Hepatocyte (in vitro differentiated cells): ENCODE results near the gene OSBPL5.

Experiments used
- EZH2 ChIP-seq: fragments of 200-600 bp; sonication (generic); IDR thresholded peaks from 2 replicates; pipeline ENCODE4 v1.6.1; 2016; ENCODE audit warnings: antibody characterized with exemption, mild to moderate bottlenecking, borderline replicate concordance
- EZH2phosphoT487 ChIP-seq: fragments of 200-600 bp; sonication (generic); IDR thresholded peaks from one replicate; pipeline ENCODE4 v1.6.1; 2018; ENCODE audit warnings: antibody characterized with exemption, mild to moderate bottlenecking, low read depth, moderate library complexity; ENCODE audit not compliant: unreplicated experiment, severe bottlenecking
- TF ChIP-seq, protein P1 (sequence below): fragments of 200-600 bp; sonication (generic); IDR thresholded peaks from 2 replicates; pipeline ENCODE4 v1.5.1; 2016; ENCODE audit warnings: antibody characterized with exemption, mild to moderate bottlenecking; ENCODE audit not compliant: poor library complexity

DNA sequence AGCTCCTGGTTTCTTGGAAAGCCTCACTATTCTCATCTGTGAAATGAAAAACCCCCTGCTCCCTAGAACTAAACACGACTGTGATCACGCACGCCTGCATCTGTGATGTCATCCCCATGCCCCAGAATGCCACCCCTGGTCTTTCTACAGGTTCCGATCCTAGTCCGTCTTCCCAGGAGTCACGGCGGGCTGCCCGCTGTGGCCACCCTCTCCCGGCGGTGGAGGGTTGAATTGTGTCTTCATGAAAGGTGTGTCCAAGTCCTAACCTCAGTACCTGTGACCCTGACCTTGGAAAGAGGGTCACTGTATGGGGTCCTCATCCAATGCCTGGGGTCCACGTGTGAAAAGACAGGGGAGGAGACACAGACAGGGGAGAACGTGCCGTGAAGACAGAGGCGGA lies 14.4 kb downstream of the OSBPL5 start:
- TF ChIP-seq, protein P1, sequence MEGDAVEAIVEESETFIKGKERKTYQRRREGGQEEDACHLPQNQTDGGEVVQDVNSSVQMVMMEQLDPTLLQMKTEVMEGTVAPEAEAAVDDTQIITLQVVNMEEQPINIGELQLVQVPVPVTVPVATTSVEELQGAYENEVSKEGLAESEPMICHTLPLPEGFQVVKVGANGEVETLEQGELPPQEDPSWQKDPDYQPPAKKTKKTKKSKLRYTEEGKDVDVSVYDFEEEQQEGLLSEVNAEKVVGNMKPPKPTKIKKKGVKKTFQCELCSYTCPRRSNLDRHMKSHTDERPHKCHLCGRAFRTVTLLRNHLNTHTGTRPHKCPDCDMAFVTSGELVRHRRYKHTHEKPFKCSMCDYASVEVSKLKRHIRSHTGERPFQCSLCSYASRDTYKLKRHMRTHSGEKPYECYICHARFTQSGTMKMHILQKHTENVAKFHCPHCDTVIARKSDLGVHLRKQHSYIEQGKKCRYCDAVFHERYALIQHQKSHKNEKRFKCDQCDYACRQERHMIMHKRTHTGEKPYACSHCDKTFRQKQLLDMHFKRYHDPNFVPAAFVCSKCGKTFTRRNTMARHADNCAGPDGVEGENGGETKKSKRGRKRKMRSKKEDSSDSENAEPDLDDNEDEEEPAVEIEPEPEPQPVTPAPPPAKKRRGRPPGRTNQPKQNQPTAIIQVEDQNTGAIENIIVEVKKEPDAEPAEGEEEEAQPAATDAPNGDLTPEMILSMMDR: no peak
- TF ChIP-seq EZH2phosphoT487: no peak
- TF ChIP-seq EZH2: no peak
